Left ventricle myocardium superior (tissue), 1 donor: Measurements from ENCODE around the gene SLC16A7. TPM values are rescaled to one million over a fixed set of nuclear protein-coding genes. Genes with fewer than 3 reads are reported as not detected.

ENCODE experiments used
- ATAC-seq: fragments of 200-7000 bp; cut with Tn5 transposase; one replicate; pipeline ENCODE4 v1.9.1; 2020; ENCODE audit warnings: mild to moderate bottlenecking, moderate library complexity
- DNase-seq: peaks from one replicate; pipeline ENCODE4 v3.0.0-alpha.2; 2020
- intact Hi-C: fragments of 100-400 bp; cut with micrococcal nuclease; formaldehyde crosslinking; loops from one replicate; pipeline ENCODE4 v1.11.0; 2022
- total RNA-seq: library from RNA; stranded (reverse); fragmentation: NEBNext Ultra II Directional; extraction: Animal tissue kit (Norgen Biotek cat#: 25700); gene quantifications from one replicate; pipeline ENCODE4 v1.2.1, GENCODE V29; 2021
- donor health status: DM: no; HTN: yes; CAD: no; lungs with severe emphysema.

SLC16A7 gene
- total RNA-seq, 1 donor from 2014 or later: 129 TPM

GRCh38 chr12:59803735-59804134, 207.9 kb downstream of the SLC16A7 start:
- DNase-seq: no peak
- intact Hi-C loops: no loop called here
- ATAC-seq: no peak

- intact Hi-C loops: no loop called here
- DNase-seq (no peak), ATAC-seq (peak; percentile 72)
Measured at GRCh38 chr12:59808317-59808910, 212.6 kb downstream of the SLC16A7 start.

GRCh38 chr12:59811991-59812390, 216.2 kb downstream of the SLC16A7 start:
- intact Hi-C loops: no loop called here
- ATAC-seq (no peak), DNase-seq (no peak)

- no peak for ATAC-seq
- intact Hi-C loops: no loop called here
- DNase-seq: no peak
Measured at GRCh38 chr12:59812716-59813115, 216.9 kb downstream of the SLC16A7 start.

- ATAC-seq: no peak
Measured at GRCh38 chr12:59820594-59821011, 224.8 kb downstream of the SLC16A7 start.

GRCh38 chr12:59823567-59823966, 227.7 kb downstream of the SLC16A7 start:
- DNase-seq (no peak), ATAC-seq (no peak)
- intact Hi-C loops: no loop called here

More at GRCh38 chr12:59820594-59821011, 224.8 kb downstream of the SLC16A7 start:
- intact Hi-C loops: no loop called here
- DNase-seq: no peak

- ATAC-seq (no peak), DNase-seq (no peak)
- intact Hi-C loops: no loop called here
Measured at GRCh38 chr12:59827767-59828166, 231.9 kb downstream of the SLC16A7 start.

- ATAC-seq (no peak), DNase-seq (no peak)
- intact Hi-C loops: no loop called here
Measured at GRCh38 chr12:59828521-59828920, 232.7 kb downstream of the SLC16A7 start.

- no peak for ATAC-seq
- no peak for DNase-seq
- intact Hi-C loops: loop anchor here (10.0 kb wide), 1 partner anchor 399 kb away; no protein-coding TSS in a partner anchor
Measured at GRCh38 chr12:59833408-59833807, 237.6 kb downstream of the SLC16A7 start.

- ATAC-seq (peak; percentile 36), DNase-seq (no peak)
- intact Hi-C loops: loop anchor here (10.0 kb wide), 1 partner anchor 400 kb away; no protein-coding TSS in a partner anchor
Measured at GRCh38 chr12:59834659-59835474, 239.0 kb downstream of the SLC16A7 start.
